Ishikawa (cell line): ENCODE data around the gene RGS21.

Source experiments
- CEBPB ChIP-seq: IDR thresholded peaks from 2 replicates; pipeline ENCODE4 v1.6.1; 2012
- CREB1 ChIP-seq: IDR thresholded peaks from 2 replicates; pipeline ENCODE4 v1.6.1; 2012; ENCODE audit warnings: low read depth
- EGR1 ChIP-seq: IDR thresholded peaks from 2 replicates; pipeline ENCODE4 v1.6.1; 2012
- EP300 ChIP-seq: IDR thresholded peaks from 2 replicates; pipeline ENCODE4 v1.6.1; 2012; ENCODE audit warnings: borderline replicate concordance
- FOXM1 ChIP-seq: IDR thresholded peaks from 2 replicates; pipeline ENCODE4 v1.6.1; 2012; ENCODE audit warnings: low read depth, borderline replicate concordance
- MAX ChIP-seq: IDR thresholded peaks from 2 replicates; pipeline ENCODE4 v1.6.1; 2012
- NFIC ChIP-seq: IDR thresholded peaks from 2 replicates; pipeline ENCODE4 v1.6.1; 2012
- RAD21 ChIP-seq: IDR thresholded peaks from 2 replicates; pipeline ENCODE4 v1.6.1; 2012; ENCODE audit warnings: low read depth
- REST ChIP-seq: IDR thresholded peaks from 2 replicates; pipeline ENCODE4 v1.6.1; 2012; ENCODE audit warnings: low read depth, mild to moderate bottlenecking
- TAF1 ChIP-seq: IDR thresholded peaks from 2 replicates; pipeline ENCODE4 v1.6.1; 2012; ENCODE audit warnings: low read depth, mild to moderate bottlenecking
- TCF12 ChIP-seq: IDR thresholded peaks from 2 replicates; pipeline ENCODE4 v1.6.1; 2012; ENCODE audit warnings: low read depth
- TEAD4 ChIP-seq: IDR thresholded peaks from 2 replicates; pipeline ENCODE4 v1.6.1; 2012
- USF1 ChIP-seq: IDR thresholded peaks from 2 replicates; pipeline ENCODE4 v1.6.1; 2012
- YY1 ChIP-seq: IDR thresholded peaks from 2 replicates; pipeline ENCODE4 v1.6.1; 2012; ENCODE audit warnings: low read depth
- ZBTB7A ChIP-seq: IDR thresholded peaks from 2 replicates; pipeline ENCODE4 v1.6.1; 2012; ENCODE audit warnings: low read depth

RGS21 gene

DNA sequence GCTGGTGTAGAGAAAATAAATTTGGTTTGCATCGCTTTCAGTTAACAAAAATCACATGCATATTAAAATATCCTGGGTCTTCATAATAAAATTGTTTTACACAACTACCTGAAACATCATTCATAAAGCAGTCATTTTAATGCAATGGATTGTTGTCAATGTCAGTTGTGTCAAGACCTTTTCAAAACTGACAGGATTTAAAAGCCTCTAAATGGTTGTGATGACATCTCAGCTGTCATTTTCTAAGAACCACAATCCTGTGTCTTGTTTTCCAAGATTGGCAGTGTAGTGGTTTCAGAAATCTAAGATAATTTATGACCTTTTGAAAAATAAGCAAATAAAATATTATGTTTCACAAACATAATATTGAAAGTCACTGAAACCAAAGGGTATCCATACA is 42.0 kb downstream of the RGS21 start:
- no peak for TF ChIP-seq RAD21
- no peak for TF ChIP-seq ZBTB7A
- no peak for TF ChIP-seq CREB1
- no peak for TF ChIP-seq NFIC
- no peak for TF ChIP-seq TEAD4
- TF ChIP-seq FOXM1, result no peak
- TF ChIP-seq TCF12, result no peak
- no peak for TF ChIP-seq REST
- TF ChIP-seq MAX, result no peak
- no peak for TF ChIP-seq YY1
- no peak for TF ChIP-seq USF1
- no peak for TF ChIP-seq TAF1
- no peak for TF ChIP-seq CEBPB
- TF ChIP-seq EGR1, result no peak
- no peak for TF ChIP-seq EP300

DNA sequence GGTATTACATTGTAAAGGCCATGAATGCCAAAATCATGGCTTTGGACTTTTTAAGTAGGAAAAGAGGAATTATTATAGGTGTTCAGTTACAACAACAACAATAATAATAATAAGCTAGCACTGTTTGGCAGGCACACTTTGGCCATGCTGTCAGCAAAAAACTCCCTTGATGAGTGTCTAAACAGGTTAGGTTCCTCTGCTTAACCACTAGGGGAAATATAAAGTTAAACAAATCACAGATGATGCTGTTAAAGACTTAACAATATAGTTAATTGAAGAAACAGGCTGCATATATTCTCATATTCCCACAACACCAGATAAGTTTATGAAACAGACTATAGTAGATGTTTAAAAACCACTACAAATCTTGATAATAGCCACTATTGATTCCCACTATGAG is 46.4 kb downstream of the RGS21 start:
- TF ChIP-seq TCF12 (no peak), MAX (no peak), EGR1 (no peak), ZBTB7A (no peak), RAD21 (no peak), TAF1 (no peak), REST (no peak), TEAD4 (no peak), YY1 (no peak), FOXM1 (no peak), CEBPB (no peak), USF1 (no peak), NFIC (no peak)

GRCh38 chr1:192367436-192367835 is 50.6 kb downstream of the RGS21 start:
- no peak for TF ChIP-seq TAF1
- TF ChIP-seq CREB1, result no peak
- TF ChIP-seq EP300, result no peak
- TF ChIP-seq REST, result no peak
- no peak for TF ChIP-seq RAD21
- no peak for TF ChIP-seq EGR1
- no peak for TF ChIP-seq ZBTB7A
- no peak for TF ChIP-seq FOXM1
- no peak for TF ChIP-seq MAX
- no peak for TF ChIP-seq NFIC
- TF ChIP-seq USF1, result no peak
- no peak for TF ChIP-seq CEBPB
- TF ChIP-seq TEAD4, result no peak
- TF ChIP-seq YY1, result no peak
- no peak for TF ChIP-seq TCF12

- TF ChIP-seq TEAD4, result no peak
- no peak for TF ChIP-seq CEBPB
- no peak for TF ChIP-seq REST
These were observed 58.5 kb downstream of the RGS21 start for GRCh38 chr1:192375306-192375705.
